Activated CD4-positive, alpha-beta T cell treated with anti-CD3 and anti-CD28 coated beads, Interleukin-2, amount 10 ng/mL, durations not matched to agents 7 days and 5 days (primary cell): Measurements from ENCODE around the gene TTC39C. TPM values are rescaled to one million over a fixed set of nuclear protein-coding genes. Genes with fewer than 3 reads are reported as not detected.

ENCODE experiments used
- CTCF ChIA-PET: fragments of 350-600 bp; sonication (Branson Sonifier 250); formaldehyde crosslinking; loops from one replicate; lab custom pipeline; 2021; ENCODE audit warnings: antibody characterized with exemption; lab: Charles Lee
- POLR2A ChIA-PET: fragments of 350-600 bp; sonication (Branson Sonifier 250); formaldehyde crosslinking; loops from one replicate; lab custom pipeline; 2021; ENCODE audit warnings: antibody characterized with exemption; lab: Charles Lee
- DNase-seq: peaks from one replicate; pipeline ENCODE4 v3.0.0-alpha.2; 2020
- H3K27ac Mint-ChIP-seq: one replicate; pipeline ENCODE4 v1.8.0; 2021; ENCODE audit warnings: mild to moderate bottlenecking, moderate library complexity, mixed read lengths
- H3K27me3 Mint-ChIP-seq: one replicate; pipeline ENCODE4 v1.8.0; 2021; ENCODE audit warnings: mixed read lengths
- H3K36me3 Mint-ChIP-seq: one replicate; pipeline ENCODE4 v1.8.0; 2021; ENCODE audit warnings: low read depth, mixed read lengths
- H3K4me1 Mint-ChIP-seq: one replicate; pipeline ENCODE4 v1.8.0; 2021; ENCODE audit warnings: mixed read lengths
- H3K4me3 Mint-ChIP-seq: one replicate; pipeline ENCODE4 v1.8.0; 2021; ENCODE audit warnings: mild to moderate bottlenecking, moderate library complexity, mixed read lengths
- H3K9me3 Mint-ChIP-seq: one replicate; pipeline ENCODE4 v1.8.0; 2021; ENCODE audit warnings: mixed read lengths
- total RNA-seq, 2 experiments: library from RNA; stranded (reverse); gene quantifications; one replicate each; pipeline ENCODE4 v1.2.3, GENCODE V29; 2021

The TTC39C gene
- total RNA-seq: 10 to 100 TPM; 93.0 to 93.5 TPM

DNA sequence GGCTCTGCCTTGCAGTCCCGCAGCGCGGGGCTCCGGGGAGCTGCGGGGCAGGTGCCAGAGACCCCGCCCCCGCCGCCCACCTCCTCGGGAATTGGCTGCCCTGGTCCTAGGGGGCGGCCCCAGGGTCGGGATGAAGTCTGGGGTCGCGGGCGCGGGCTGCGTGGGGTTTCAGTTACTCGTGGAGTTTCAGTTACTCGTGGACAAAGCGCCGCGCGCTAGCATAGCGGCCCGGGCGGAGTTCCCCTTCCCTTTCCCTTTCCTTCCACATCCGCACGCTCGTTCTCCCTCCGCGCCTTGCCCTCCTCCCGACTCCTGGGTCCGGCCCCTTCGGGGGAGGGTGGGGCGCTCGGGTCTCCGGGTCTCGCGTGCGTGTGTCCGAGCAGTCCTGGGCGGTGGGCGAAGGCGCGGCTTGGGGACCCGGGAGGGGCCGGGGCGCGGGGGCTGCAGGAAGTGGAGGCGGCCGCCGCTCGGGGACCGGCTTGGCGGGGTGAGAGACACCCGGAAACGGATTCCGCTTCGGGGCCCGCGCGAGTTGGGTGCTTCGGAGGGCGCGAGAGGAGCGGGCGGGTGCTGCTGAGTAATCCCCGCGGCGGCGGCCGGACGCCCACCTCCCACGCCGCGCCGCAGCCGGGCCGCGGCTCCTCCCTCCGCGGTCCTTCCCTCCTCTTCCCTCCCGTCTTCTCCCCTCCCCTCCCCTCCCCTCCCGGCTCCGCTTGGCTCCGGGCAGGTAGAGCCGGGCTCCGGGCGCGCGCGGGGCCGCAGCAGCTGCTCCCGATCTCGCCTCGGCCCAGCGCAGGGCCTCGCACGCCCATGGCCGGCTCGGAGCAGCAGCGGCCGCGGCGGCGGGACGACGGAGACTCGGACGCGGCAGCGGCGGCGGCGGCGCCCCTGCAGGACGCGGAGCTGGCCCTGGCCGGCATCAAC is at the start of gene TTC39C:
Gene TTC39C (plus strand): TSS at position 693 of the 924 bp plus-strand sequence. CDS start 118 bp downstream, at position 811.
- CTCF ChIA-PET: interaction anchor here (1.0 kb wide), 2 partner anchors 15 to 16 kb away, joined by 3 read pairs; no protein-coding TSS in a partner anchor
- H3K9me3 Mint-ChIP-seq: no peaks in the 10 kb centered on the region
- POLR2A ChIA-PET: interaction anchor here (0.6 kb wide), 1 partner anchor 94 kb away, joined by 3 read pairs; no protein-coding TSS in a partner anchor
- peak within 1 kb of the TSS; percentile 99 for H3K27ac Mint-ChIP-seq
- H3K4me3 Mint-ChIP-seq: peak within 1 kb of the TSS; percentile 94
- DNase-seq: peak; percentile 84
- no peaks in the 10 kb centered on the region for H3K27me3 Mint-ChIP-seq
- peaks cover 34% of the 10 kb centered on the region for H3K36me3 Mint-ChIP-seq
- H3K4me1 Mint-ChIP-seq: peaks cover 76% of the 10 kb centered on the region

DNA sequence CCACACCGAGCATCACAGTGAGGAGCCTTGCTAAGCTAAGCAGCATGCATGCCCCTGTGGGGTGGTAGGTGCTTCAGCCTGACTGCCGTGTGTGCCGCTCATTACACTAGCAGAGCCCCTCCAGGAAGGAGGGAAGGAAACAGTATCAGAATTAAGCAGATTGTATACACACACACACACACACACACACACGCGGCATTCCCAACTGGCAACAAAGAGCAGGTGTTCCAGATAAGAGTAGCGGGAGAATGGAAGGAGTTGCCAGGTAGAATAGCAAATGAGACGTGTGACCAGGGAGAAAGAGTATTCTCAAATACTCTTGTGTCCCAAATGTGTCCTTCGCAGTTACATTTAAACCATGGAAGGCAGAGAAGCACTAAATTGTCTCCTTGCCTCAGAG is 47.6 kb upstream of the TTC39C start:
- Mint-ChIP-seq H3K27ac (no peak overlapping the region), H3K4me1 (peaks cover 55% of the 10 kb centered on the region), H3K4me3 (no peak overlapping the region), H3K36me3 (peaks cover 5% of the 10 kb centered on the region), H3K27me3 (no peaks in the 10 kb centered on the region), H3K9me3 (no peaks in the 10 kb centered on the region)
- DNase-seq: no peak
- ChIA-PET CTCF (interaction anchor here (0.8 kb wide), 1 partner anchor 11 kb away, joined by 3 read pairs; no protein-coding TSS in a partner anchor), POLR2A (no interaction called here)

DNA sequence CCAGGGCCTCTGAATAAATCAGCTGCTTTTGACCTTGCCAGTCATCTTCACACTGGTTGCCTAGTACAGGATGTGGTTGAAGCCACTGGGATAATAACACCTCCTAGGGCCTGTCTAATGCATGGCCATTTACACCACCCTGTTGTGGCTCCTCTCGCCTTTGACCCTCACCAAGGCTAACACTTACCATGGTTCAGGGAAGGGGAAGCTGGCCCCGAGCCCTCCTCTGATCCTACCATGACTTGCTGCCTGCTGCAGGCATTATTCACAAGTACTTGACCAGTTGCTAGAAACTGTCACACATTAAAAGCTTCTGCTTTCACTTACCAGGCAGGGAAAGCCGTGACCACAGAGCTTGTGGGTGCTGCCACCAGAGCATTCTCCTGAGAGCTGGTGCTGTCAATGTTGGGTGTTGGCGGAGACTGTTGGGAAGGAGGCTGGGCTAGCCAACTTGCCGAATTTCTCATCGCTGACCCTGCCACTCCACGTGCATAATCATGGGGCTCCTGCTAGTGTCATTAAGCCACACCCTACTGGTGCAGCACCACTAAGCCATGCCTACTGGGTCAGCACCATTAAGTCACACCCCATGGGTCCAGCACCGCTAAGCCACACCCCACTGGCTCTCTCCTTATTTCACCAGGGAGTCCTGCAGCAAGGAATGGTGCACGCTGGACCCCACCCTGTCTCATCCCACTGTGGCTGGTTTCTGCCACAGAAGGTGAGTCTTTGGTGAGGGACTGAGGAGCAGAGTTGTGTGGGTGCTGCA is 47.0 kb upstream of the TTC39C start:
- Mint-ChIP-seq H3K4me3 (no peak overlapping the region), H3K27me3 (no peaks in the 10 kb centered on the region), H3K4me1 (peaks cover 58% of the 10 kb centered on the region), H3K27ac (peak overlapping the region; percentile 48), H3K36me3 (peaks cover 5% of the 10 kb centered on the region), H3K9me3 (no peaks in the 10 kb centered on the region)
- DNase-seq: peak; percentile 35
- CTCF ChIA-PET: interaction anchor here (0.8 to 1.8 kb wide), 4 partner anchors 10 to 147 kb away, joined by 3 to 11 read pairs (median 4); no protein-coding TSS in a partner anchor
- POLR2A ChIA-PET: no interaction called here

DNA sequence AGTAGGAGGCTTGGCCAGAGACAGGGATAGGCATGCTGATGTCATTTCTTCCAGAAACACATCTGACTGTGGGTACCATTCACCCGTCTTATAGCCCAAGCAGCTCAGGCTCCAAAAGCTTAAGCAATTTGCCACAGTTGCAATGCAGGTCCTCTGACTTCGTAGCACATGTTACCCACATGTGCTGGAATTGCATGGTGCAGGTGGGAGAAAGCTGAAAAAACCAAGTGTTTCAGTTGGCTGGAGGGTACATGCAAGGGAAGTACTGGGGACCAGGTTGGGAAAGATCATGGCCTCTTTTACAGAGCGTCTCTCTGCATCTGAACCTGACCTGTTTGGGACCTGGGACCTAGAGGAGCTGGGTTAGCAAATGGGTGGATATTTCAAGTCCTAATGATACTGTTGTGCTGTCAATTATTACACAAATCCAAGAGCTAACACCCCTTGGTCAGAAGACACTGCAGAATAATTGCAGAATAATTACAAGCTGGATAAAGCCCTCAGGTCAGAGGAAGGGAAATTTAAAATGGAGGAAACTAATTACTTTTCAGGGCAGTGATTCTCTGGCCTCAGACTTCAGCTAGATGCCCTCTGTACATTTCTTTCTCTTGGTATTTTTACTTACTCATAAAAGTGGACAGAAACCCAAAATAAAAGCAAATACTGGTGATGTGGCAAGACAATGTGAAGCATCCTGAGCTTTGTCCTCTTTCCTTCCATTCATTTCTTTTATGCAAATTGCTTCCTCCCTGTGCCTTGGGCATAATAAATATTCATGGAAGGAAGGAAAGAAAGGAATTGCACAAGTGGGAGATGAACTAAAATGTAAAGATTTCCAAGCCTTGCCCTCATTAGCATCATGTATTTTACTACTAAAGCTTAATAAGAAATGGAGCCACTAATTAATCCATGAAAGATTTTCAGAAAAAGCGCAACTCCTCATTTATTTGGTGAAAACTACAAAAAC is 45.6 kb upstream of the TTC39C start:
- H3K27me3 Mint-ChIP-seq: no peaks in the 10 kb centered on the region
- H3K27ac Mint-ChIP-seq: no peak overlapping the region
- H3K9me3 Mint-ChIP-seq: no peaks in the 10 kb centered on the region
- POLR2A ChIA-PET: no interaction called here
- peaks cover 5% of the 10 kb centered on the region for H3K36me3 Mint-ChIP-seq
- CTCF ChIA-PET: interaction anchor here (0.8 to 2.5 kb wide), 8 partner anchors 9 to 146 kb away, joined by 3 to 11 read pairs (median 6); no protein-coding TSS in a partner anchor
- H3K4me1 Mint-ChIP-seq: peaks cover 61% of the 10 kb centered on the region
- no peak for DNase-seq
- H3K4me3 Mint-ChIP-seq: no peak overlapping the region

DNA sequence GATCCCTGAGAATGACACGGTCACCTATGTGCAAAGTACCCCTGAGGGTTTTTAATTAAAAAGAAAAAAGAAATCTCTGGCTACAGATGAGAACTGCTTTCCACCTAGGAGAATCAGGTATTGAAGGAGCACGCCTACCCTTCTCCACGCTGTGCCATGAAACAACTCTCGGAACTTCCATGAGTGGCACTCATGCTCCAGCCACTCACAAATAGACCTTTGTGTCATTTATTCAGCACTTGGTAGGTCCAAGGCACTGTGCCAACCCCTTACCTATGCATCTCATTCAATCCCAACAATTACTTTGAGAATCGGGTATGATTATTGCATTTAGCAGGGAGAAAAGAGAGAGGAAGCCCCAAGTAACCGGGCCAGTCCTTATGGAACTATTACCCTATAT is 44.9 kb upstream of the TTC39C start:
- no peaks in the 10 kb centered on the region for H3K9me3 Mint-ChIP-seq
- POLR2A ChIA-PET: no interaction called here
- CTCF ChIA-PET: interaction anchor here (1.0 to 2.5 kb wide), 5 partner anchors 8 to 63 kb away, joined by 3 to 11 read pairs (median 6); no protein-coding TSS in a partner anchor
- H3K27ac Mint-ChIP-seq: no peak overlapping the region
- H3K27me3 Mint-ChIP-seq: no peaks in the 10 kb centered on the region
- peaks cover 7% of the 10 kb centered on the region for H3K36me3 Mint-ChIP-seq
- no peak overlapping the region for H3K4me3 Mint-ChIP-seq
- no peak for DNase-seq
- H3K4me1 Mint-ChIP-seq: peaks cover 53% of the 10 kb centered on the region

DNA sequence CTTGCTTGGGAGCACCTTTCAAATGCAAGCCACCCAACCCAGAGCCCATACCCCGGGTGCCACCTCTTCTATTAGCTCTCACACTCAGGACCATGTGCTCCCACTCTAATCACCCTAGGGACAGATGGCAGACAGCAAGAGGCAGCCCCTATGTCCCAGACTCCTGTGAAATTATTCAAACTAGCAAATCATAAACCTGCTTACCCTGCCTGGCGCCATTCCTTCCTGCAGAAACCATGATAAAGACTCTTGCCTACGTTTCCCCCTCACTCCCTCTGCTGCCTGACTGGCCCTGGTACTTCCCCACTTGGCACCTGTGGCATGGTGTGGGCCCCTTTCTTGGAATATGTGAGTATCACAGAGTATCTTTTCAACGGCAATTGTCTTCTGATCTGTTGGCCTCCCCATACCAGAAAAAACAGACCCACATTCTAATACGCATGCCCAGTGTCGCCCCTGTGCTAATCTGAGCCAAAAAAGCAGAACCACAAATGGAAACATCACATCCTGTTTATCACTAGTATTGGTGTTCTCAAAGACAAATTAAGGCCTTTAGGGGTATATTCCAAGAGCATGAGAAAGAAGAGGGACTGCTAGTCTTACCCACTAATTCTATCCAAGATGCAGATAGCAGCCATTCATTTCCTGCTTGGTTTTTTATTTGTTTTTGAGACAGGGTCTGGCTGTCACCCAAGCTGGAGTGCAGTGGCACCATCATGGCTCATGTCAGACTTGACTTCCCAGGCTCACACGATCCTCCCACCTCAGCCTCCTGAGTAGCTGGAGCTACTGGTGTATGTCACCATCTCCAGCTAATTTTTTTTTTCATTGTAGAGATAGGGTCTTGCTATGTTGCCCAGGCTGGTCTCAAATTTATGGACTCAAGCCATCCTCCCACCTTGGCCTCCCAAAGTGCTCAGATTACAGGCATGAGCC is 44.1 kb upstream of the TTC39C start:
- ChIA-PET POLR2A (interaction anchor here (0.6 kb wide), 1 partner anchor 1334 kb away, joined by 4 read pairs; no protein-coding TSS in a partner anchor), CTCF (interaction anchor here (1.0 to 2.5 kb wide), 4 partner anchors 12 to 32 kb away, joined by 3 to 7 read pairs (median 5); no protein-coding TSS in a partner anchor)
- DNase-seq: peak; percentile 51
- Mint-ChIP-seq H3K27me3 (peaks cover 3% of the 10 kb centered on the region), H3K36me3 (peaks cover 12% of the 10 kb centered on the region), H3K4me3 (no peak overlapping the region), H3K4me1 (peaks cover 46% of the 10 kb centered on the region), H3K27ac (peak overlapping the region; percentile 80), H3K9me3 (peaks cover 2% of the 10 kb centered on the region)

DNA sequence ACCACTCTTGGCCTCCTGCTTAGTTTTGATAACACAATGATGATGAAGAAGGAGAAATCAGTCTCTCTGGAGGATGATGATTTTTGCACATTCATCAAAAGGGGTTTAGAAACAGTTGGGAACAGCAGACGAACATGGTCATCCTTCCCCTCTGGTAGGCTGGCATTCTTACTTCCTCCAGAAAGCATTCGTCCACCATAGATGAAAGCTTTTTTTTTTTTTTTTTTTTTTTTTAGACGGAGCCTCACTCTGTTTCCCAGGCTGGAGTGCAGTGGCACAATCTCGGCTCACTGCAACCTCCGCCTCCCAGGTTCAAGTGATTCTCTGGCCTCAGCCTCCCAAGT is 43.5 kb upstream of the TTC39C start:
- no peak overlapping the region for H3K4me3 Mint-ChIP-seq
- ChIA-PET POLR2A (no interaction called here), CTCF (interaction anchor here (1.0 to 2.5 kb wide), 4 partner anchors 11 to 30 kb away, joined by 3 to 7 read pairs (median 5); no protein-coding TSS in a partner anchor)
- H3K36me3 Mint-ChIP-seq: peaks cover 16% of the 10 kb centered on the region
- H3K4me1 Mint-ChIP-seq: peaks cover 43% of the 10 kb centered on the region
- peaks cover 5% of the 10 kb centered on the region for H3K27me3 Mint-ChIP-seq
- no peak for DNase-seq
- peaks cover 2% of the 10 kb centered on the region for H3K9me3 Mint-ChIP-seq
- H3K27ac Mint-ChIP-seq: peak overlapping the region; percentile 80

DNA sequence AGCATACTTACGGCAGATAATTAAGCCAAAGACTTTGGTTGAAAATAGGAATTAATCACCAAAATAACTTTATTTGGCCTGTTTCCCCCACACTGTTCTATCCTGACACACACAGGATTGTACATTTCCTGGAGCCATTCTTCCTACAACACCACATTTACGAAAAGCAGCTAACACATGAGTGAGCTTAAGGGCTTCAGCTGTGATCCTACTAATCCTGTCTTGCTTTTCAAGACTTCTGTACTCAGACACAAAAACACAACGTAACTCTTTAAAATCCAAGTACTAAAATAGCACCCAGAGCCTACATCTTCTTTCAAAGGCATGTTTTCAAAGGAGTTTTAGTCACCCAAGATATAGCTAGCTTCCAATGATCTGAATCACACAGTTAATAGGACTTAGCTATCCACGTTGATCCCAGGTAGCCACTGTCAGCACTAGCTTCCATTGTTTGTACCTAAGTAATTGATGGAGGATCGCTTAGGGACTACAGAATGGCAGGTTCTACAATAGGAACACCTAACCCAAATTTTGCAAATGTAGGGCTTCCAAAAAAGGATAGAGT is 42.8 kb upstream of the TTC39C start:
- H3K27ac Mint-ChIP-seq: no peak overlapping the region
- no peak overlapping the region for H3K4me3 Mint-ChIP-seq
- H3K4me1 Mint-ChIP-seq: peaks cover 41% of the 10 kb centered on the region
- DNase-seq: no peak
- ChIA-PET POLR2A (no interaction called here), CTCF (interaction anchor here (1.0 to 1.6 kb wide), 2 partner anchors 11 to 13 kb away, joined by 3 to 7 read pairs; no protein-coding TSS in a partner anchor)
- peaks cover 9% of the 10 kb centered on the region for H3K27me3 Mint-ChIP-seq
- H3K36me3 Mint-ChIP-seq: peaks cover 22% of the 10 kb centered on the region
- H3K9me3 Mint-ChIP-seq: peaks cover 8% of the 10 kb centered on the region

DNA sequence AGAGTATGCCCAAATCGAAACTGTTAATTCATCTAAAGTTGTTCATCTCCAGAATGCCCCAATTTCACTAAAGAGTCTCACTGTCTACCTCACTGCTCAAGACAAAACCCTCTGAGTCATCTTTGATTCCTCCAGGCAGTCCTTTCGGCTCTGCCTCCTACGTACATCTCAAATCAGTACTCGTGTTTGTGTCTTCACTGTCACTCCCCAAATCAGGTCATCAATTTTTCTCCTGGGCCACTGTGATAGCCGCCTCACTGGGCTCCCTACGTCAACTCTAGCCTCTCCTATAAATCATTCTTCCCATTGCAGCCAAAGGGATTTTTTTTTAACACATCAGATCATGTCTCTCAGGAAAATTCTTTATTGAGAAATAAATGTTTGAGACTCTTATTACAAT is 42.1 kb upstream of the TTC39C start:
- H3K4me1 Mint-ChIP-seq: peaks cover 38% of the 10 kb centered on the region
- no peak overlapping the region for H3K4me3 Mint-ChIP-seq
- H3K27me3 Mint-ChIP-seq: peaks cover 12% of the 10 kb centered on the region
- ChIA-PET POLR2A (no interaction called here), CTCF (interaction anchor here (1.2 kb wide), 1 partner anchor 11 kb away, joined by 3 read pairs; no protein-coding TSS in a partner anchor)
- no peak for DNase-seq
- H3K36me3 Mint-ChIP-seq: peaks cover 28% of the 10 kb centered on the region
- H3K9me3 Mint-ChIP-seq: peaks cover 14% of the 10 kb centered on the region
- H3K27ac Mint-ChIP-seq: peak overlapping the region; percentile 14

DNA sequence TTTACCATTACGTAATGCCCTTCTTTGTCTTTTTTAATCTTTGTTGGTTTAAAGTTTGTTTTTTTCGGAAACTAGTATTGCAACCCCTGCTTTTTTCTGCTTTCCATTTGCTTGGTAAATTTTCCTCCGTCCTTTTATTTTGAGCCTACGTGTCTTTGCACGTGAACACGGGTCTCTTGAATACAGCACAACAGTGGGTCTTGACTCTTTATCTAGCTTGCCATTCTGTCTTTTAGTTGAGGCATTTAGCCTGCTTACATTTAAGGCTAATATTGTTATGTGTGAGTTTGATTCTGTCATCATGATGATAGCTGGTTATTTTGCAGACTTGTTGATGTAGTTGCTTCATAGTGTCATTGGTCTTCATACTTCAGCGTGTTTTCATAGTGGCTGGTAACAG is 37.5 kb upstream of the TTC39C start:
- DNase-seq: no peak
- Mint-ChIP-seq H3K27me3 (peaks cover 12% of the 10 kb centered on the region), H3K27ac (no peak overlapping the region), H3K4me1 (peaks cover 22% of the 10 kb centered on the region), H3K9me3 (peaks cover 18% of the 10 kb centered on the region), H3K36me3 (peaks cover 30% of the 10 kb centered on the region), H3K4me3 (no peak overlapping the region)
- ChIA-PET CTCF (interaction anchor here (0.8 to 2.1 kb wide), 5 partner anchors 9 to 135 kb away, joined by 3 to 12 read pairs (median 5); no protein-coding TSS in a partner anchor), POLR2A (no interaction called here)
